Suppressor macrophage treated with lipopolysaccharide for 4 hours (primary cell): ENCODE results near the gene FARS2.

Experiments
- DNase-seq: peaks from one replicate; pipeline ENCODE4 v3.0.0-alpha.2; 2020

Gene FARS2

DNA sequence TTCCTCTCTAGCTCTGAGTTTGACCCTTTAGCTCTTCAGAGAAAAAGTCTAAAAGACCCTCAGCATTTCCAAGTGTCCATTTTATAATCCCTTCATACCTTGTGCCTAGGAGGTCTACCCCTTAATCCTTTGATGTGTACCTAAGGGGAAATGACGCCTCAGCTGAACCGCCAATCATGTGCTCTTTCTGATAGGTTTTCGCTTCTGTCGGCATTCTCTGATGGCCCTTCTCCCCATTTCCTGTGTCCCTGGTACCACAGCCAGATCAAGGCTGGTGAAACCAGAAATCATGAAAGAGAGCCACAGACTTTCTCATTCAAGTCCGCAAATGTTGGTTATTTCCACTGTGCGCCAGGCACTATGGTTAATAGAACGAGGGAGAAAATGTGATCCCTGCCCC lies 333.9 kb downstream of the FARS2 start:
- no peak for DNase-seq

- no peak for DNase-seq
These were observed 336.1 kb downstream of the FARS2 start for GRCh38 chr6:5597413-5597812.

GRCh38 chr6:5598123-5598522 lies 336.8 kb downstream of the FARS2 start:
- DNase-seq: no peak

DNA sequence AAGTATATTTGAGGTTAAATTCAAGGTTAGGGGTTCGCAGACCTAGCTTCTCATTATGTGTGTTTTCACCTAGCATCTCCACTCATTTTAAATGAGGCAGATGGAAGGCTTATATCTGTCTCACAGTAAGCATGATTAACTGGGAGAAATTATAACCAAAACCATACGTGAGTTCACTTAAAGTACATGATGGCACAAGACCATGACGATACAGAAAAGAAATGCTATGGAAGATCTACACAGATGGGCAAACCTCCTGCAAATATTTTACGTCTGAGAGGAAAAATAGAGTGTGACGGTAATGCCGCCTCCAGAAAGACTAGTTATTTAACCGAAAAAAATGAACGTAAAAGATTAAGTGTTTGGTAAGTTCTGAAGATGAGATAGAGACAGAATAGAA lies 337.8 kb downstream of the FARS2 start:
- no peak for DNase-seq

DNA sequence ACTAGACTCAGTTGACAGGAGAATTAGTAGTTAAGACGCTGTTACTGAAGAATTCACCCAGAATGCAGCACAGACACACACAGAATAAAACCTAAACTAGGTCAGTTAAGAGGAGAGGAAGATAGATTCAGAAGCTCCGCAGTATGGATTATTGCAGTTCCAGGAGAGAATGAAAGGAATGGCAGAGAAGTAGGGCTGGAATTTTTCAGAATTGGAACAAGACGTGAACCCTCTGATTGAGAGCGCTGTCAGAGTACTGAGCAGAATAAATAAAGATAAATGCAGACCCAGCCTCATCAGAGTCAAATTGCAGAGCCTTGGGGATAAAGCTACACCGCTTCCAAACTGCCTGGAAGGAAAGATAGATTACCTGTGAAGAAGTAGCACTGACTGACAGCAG lies 344.6 kb downstream of the FARS2 start:
- no peak for DNase-seq

- DNase-seq: no peak
These were observed 345.2 kb downstream of the FARS2 start for GRCh38 chr6:5606546-5606945.

DNA sequence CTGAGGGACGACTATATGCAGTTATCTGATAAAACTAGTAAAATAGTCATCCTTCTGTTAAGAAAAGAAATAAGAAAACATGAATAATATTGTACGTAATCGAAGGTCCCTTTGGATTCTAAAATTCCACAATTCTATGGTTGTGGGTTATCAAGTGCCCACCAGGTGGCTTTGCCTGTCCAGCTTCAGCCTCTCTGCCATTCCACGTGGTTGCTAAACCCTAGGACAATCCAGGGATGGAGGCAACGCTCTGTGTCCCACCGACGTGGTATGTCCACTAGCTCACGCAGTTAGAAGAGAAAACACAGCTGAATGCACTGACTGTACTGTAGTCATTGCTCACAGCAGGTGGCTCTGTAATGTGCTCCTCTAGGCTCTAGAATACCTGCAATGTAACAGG lies 349.3 kb downstream of the FARS2 start:
- no peak for DNase-seq

DNA sequence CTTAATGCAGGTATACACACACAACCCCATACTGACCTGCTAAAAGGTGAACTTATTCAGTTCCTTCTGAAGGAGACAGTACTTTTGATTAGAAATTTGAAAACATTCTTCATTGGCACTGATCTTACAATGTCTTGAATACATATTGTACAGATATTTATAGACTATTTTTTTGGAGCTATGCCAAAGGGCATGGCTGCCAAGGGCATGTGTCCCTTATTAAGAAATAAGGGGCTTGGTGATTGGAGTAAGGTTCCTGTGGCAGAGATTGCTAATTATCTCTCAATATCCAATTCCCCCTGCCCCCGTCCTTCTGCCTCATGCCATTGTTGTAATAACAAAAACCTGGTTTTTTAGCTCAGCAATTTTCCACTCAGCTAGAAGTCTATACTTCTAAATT lies 355.9 kb downstream of the FARS2 start:
- DNase-seq: no peak

DNA sequence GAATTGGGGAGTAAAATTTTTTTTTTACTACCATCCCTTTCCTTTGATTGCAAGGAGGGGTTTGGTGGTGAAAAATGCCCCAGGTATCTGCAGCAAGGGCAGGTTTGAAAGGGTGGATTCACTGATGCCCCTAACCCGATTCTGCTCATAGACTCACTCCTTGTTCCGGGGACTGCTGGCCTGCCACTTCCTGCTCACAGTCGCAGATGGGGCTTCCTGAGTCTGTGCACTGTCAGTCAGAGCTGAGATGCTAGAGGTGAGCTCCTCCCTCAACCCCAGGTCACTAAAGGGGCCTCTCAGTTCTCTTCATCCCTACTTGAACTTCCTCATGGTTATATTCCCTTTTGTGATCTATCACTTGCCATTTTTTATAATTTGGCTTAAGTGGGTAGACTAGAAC lies 357.9 kb downstream of the FARS2 start:
- DNase-seq: no peak

DNA sequence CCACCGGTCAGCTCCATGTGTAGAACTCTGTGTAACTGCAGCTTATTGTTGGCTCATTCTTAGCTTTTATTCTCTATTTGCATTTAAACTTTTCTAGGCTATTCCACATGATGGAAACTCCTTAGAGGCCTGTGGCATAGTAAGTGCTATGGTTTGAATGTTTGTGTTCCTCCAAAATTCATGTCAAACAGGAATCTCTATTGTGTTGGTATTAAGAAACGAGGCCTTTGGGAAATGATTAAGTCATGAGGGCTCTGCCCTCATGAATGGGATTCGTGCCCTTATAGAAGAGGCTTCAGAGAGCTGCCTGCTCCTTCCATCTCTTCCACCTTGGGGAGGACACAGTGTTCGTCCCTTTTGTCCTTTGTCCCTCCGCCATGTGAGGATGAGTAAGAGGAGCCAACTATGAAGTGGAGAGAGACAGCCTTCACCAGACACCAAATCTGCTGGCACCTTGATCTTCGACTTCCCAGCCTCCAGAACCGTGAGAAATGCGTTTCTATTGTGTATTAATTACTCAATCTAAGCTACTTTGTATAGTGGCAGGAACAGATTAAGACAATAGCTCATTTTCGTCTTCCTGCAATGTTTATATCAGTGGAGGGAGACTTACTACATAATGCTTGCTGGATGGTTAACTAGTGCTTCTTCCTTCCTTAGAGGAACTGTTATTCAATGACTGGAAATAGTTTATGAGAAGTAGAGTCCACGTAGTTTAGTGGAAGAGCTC lies 361.1 kb downstream of the FARS2 start:
- DNase-seq: no peak

GRCh38 chr6:5623769-5624168 lies 362.5 kb downstream of the FARS2 start:
- no peak for DNase-seq

DNA sequence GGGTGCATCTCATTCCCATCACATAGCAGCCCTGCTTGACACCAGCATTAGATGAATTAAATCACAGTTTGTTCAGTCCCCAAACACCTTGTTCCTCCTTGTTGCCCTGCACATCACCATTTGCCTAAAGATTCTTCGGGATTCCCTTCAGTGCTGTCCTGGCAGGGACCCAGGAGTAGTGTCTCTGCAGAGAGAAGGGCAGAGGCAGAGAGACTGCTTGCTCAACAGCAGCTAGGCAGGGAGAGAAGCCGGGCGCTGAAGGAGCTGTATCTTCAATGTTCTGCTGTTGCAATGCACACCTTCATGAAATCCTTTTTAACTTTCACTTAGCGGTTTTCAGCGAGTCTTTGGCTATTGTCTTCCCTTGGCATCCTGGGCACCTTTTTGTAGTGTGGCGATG lies 362.9 kb downstream of the FARS2 start:
- no peak for DNase-seq

DNA sequence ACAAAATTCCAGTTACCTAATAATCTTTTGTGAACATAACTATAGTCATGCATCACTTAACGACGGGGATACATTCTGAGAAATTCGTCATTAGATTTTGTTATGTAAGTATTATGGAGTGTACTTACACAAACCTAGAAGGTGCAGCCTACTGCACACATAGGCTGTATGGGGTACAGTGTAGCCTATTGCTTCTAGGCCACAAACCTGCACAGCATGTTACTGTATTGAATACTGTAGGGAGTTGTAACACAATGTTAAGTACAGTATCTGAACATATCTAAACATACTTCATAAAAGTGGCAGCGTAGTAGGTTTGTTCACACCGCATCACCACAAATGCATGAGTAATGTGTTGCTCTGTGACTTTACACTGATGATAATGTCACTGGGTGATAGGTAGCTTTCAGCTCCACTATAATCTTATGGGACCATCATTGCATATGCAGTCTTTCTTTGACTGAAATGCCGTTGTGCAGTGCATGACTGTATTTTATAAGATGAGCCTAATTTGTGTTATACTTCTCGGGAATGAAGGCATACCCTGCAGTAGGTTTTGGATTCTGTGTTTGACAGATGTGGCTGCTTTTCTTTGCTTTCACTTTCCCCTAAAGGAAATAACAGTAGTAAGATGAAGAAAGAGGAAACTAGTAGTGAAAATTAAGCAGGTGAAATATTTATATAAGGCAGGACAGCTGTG lies 365.6 kb downstream of the FARS2 start:
- DNase-seq: peak; percentile 12

DNA sequence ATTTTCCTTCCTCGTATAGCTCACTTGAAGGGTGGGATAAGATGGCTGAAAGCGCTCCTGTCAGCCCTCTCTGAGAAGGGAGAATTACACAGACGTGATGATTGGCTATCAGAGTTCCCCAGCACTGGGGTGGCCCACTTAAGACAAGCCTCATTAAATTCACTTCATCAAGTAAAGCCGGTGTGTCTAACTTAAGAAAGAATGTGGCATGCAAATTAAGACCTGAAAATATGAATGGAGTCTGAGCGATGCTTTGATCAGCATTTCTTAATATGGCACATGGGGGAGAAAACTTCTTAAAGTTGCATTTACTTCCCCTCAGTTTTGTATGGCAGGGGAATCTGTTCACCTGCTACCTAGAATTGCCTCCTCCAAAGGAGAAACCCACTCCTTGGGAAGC lies 369.3 kb downstream of the FARS2 start:
- no peak for DNase-seq

DNA sequence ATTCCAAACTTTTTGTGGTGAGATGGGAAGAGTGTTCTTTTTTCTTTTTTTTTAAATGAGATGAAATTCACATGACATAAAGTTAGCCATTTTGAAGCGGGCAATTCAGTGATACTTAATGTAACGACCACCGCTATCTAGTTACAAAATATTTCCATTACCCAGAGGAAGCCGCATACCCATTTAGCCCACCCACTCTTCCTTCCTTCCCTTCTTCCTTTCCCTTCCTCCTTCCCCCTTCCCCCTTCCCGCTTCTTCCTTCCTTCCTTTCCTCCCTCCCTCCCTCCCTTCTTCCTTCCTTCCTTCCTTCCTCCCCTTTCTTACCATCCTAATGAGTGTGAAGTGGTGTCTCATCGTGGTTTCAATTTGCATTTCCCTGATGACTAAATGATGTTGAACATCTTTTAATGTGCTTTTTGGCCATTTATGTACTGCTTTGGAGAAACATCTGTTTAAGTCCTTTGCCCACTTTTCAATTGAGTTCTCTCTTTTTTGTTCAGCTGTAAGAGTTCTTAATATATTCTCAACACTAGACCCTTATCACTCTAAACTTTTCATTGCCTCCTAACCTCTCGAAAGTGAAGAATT lies 371.1 kb downstream of the FARS2 start:
- DNase-seq: no peak

DNA sequence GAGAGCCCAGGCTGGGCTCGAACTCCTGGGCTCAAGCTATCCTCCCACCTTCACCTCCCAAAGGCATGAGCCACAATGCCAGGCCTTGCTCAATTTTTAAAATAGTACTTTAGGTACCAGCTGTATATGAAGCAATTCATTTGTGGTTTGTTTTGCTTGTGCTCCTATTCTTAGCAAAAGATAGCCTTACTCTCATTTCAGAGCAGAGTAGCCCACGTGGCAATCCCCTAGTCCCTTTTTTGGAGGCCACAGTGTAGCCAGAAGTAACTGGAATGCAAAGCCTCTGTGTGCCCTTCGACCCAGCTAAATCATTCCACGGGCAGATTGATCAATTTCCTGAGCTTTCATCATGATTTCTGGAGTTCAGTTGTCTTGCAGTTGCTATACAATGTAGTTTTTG lies 373.2 kb downstream of the FARS2 start:
- no peak for DNase-seq

- DNase-seq: no peak
These were observed 375.1 kb downstream of the FARS2 start for GRCh38 chr6:5636210-5637030.

GRCh38 chr6:5637714-5638113 lies 376.4 kb downstream of the FARS2 start:
- no peak for DNase-seq

- no peak for DNase-seq
These were observed 377.4 kb downstream of the FARS2 start for GRCh38 chr6:5638666-5639065.

DNA sequence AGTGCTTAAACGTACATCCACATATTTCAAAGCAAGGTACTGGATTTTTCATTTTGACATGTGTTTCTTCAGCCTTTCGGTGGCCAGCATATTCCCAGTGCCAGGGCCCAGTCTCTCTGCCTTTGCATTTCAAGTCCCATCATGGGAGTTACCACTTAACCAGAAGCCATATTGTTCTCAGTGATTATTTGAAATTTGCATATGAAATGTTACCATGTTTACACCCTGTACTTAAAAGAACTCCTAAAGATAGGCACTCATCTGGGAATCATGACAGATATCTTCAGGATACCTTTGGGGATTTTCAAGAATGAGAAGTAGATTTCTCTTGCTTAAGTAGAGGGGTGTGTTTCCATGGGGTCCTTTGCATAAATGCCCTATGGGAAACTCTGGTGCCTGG lies 377.9 kb downstream of the FARS2 start:
- DNase-seq: no peak

DNA sequence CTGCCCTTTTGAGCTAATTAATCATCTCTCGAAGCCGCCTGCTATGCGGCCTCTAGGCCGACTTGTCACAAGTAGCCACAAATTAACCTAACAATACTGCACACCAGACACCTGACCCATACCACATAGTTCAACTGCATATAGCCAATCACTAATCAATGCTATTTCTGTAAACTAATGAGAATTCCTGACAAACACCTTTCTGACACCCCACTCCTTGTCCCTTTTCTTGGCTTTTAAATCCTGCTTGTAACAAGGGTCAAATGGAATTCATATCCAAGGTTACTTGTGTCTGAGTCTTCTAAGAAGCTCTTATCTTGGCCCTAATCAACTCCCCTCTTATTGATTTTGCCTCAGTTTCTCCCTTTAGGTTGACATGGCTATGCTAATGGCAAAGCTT lies 379.3 kb downstream of the FARS2 start:
- no peak for DNase-seq

DNA sequence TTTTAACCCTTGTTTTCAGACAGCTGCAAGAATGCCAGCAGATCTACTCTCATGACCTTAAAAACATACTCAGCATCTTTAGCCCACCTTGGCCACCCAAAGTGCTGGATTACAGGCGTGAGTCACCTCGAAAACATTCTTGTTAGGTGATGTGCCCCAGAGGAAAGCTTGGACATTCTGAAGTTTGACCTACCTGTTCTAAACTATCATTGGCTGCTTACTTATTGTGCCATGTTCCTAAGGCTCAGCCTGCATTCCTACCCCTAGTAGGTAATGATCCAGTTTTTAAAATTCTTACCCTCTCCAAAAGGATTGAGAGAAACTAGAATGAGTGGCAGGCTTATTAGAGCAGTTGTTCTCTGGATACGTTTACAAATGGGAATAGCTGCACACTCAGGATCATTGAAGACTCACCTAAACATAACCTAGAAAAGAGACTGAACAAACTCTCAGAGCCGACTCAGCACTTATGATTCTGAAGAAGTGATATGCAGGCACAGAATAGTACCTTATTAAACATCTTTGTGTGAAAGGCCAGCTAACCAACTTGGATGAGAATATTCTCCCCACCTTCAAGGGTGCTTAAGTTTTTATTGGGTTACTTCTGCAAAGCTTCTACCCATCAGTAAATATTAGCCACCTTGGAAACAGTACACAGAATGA lies 383.3 kb downstream of the FARS2 start:
- no peak for DNase-seq
